Measurements from ENCODE around the gene KCNMA1. TPM values are rescaled to one million over a fixed set of nuclear protein-coding genes. Genes with fewer than 3 reads are reported as not detected.

The KCNMA1 gene
- polyA plus RNA-seq, 1 of the 3 experiments (the other 2 are of a cell fraction), result 107 TPM

DNA sequence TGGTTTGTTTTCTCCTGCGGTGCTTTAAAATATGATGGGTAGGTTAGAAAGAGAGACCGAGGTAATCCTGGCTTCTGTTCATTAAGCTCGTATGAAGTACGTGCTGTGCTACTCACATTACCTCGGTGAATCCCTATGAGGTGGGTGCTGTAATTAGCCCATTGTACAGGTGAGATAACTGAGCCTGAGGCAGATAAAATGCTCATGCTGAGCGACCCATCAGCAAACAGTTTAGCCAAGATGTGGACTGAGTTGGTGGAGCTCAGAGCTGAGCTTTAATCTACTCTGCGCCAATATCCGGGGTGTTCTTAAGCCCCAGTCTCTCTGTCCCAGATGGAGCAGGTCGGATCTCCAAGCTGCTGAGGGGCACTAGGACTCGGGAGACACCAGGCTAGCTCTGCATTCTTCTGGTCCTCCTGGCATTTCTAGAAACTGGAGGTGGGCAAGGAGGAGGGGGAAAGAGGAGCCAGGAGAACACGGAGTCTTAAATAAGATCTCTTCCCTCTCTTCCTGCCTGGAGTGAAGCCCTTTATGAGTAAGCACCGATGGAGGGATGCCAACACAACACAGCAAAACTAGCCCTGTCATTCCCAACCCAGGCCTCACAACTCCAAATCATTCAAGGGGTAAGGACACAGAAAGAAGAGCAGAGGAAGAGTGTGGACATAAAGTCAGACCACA, 458.5 kb downstream of the KCNMA1 start:
- ChIA-PET CTCF (interaction anchor here (0.9 to 1.9 kb wide), 5 partner anchors 13 to 532 kb away, joined by 3 to 7 read pairs (median 4); no protein-coding TSS in a partner anchor), POLR2A (no interaction called here)

More for the DNA sequence above, 458.5 kb downstream of the KCNMA1 start:
- no peaks in the 10 kb centered on the region for H3K79me2 ChIP-seq (ENCODE audit: insufficient read depth)
- no peaks in the 10 kb centered on the region for H4K20me1 ChIP-seq (ENCODE audit: insufficient read depth)
- H3K36me3 ChIP-seq (replicated peaks in 1 of 2; ENCODE audit: control insufficient read depth in 1 of 2, insufficient read depth in 2 of 2, low read length in 1 of 2), result no peaks in the 10 kb centered on the region
- H3K4me2 ChIP-seq, result peak overlapping the region; percentile 39
- no peak for DNase-seq
- peak overlapping the region; percentile 53 to 78; a peak in 3 of 4 replicates for H3K27ac ChIP-seq (ENCODE audit: low read depth in 2 of 2, low read length in 1 of 2)
- peak overlapping the region; percentile 42; the same call in 1 of the 2 replicates for H2AFZ ChIP-seq (ENCODE audit: low read depth)
- TF ChIP-seq MEF2A (IDR thresholded peaks at IDR 0.05; ENCODE audit: borderline replicate concordance, low read depth), result no peak; the same call in 1 of the 2 replicates
- TF ChIP-seq SMC3 (IDR thresholded peaks at IDR 0.05; ENCODE audit: low read depth, low read length), result peak; percentile 25; the same call in 1 of the 2 replicates
- no peak for TF ChIP-seq NRF1 (IDR thresholded peaks at IDR 0.05; ENCODE audit: low read depth, low read length)
- TF ChIP-seq, protein P1, sequence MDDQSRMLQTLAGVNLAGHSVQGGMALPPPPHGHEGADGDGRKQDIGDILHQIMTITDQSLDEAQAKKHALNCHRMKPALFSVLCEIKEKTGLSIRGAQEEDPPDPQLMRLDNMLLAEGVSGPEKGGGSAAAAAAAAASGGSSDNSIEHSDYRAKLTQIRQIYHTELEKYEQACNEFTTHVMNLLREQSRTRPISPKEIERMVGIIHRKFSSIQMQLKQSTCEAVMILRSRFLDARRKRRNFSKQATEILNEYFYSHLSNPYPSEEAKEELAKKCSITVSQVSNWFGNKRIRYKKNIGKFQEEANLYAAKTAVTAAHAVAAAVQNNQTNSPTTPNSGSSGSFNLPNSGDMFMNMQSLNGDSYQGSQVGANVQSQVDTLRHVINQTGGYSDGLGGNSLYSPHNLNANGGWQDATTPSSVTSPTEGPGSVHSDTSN (IDR thresholded peaks at IDR 0.05), result peak; percentile 86
- peak; percentile 81; the same call in 1 of the 2 replicates for TF ChIP-seq SIN3A (IDR thresholded peaks at IDR 0.05; ENCODE audit: borderline replicate concordance, low read depth, low read length)
- TF ChIP-seq POLR2AphosphoS5 (IDR thresholded peaks at IDR 0.05; ENCODE audit: low read depth, low read length), result peak; percentile 43
- no peak for TF ChIP-seq EZH2phosphoT487 (IDR thresholded peaks at IDR 0.05; ENCODE audit: borderline replicate concordance, low read depth)
- TF ChIP-seq YY1 (IDR thresholded peaks at IDR 0.05; ENCODE audit: low read depth), result no peak
- TF ChIP-seq, protein P2, sequence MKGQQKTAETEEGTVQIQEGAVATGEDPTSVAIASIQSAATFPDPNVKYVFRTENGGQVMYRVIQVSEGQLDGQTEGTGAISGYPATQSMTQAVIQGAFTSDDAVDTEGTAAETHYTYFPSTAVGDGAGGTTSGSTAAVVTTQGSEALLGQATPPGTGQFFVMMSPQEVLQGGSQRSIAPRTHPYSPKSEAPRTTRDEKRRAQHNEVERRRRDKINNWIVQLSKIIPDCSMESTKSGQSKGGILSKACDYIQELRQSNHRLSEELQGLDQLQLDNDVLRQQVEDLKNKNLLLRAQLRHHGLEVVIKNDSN (IDR thresholded peaks at IDR 0.05; ENCODE audit: borderline replicate concordance, low read depth), result no peak
- TF ChIP-seq TEAD4 (IDR thresholded peaks at IDR 0.05; ENCODE audit: borderline replicate concordance, insufficient read depth), result peak; percentile 81
- TF ChIP-seq FOXJ3 (CRISPR knock-in tag; IDR thresholded peaks at IDR 0.05), result no peak
- TF ChIP-seq RAD21 (IDR thresholded peaks at IDR 0.05; ENCODE audit: low read length), result no peak
- peak; percentile 83 for TF ChIP-seq FOSL2 (IDR thresholded peaks at IDR 0.05; ENCODE audit: borderline replicate concordance, low read depth)
- peak; percentile 96 for TF ChIP-seq NFIC (IDR thresholded peaks at IDR 0.05; ENCODE audit: borderline replicate concordance)
- no peak for TF ChIP-seq GATA2 (CRISPR knock-in tag; IDR thresholded peaks at IDR 0.05)
- TF ChIP-seq EP300 (IDR thresholded peaks at IDR 0.05; ENCODE audit: borderline replicate concordance in 1 of 2, low read depth in 1 of 2, low read length in 1 of 2), result peak in 1 of 2 experiments; percentile 93; a peak in 1 of 4 replicates
- peak; percentile 49; the same call in 1 of the 2 replicates for TF ChIP-seq TAF1 (IDR thresholded peaks at IDR 0.05; ENCODE audit: borderline replicate concordance, low read depth, low read length)
- TF ChIP-seq, protein P3, sequence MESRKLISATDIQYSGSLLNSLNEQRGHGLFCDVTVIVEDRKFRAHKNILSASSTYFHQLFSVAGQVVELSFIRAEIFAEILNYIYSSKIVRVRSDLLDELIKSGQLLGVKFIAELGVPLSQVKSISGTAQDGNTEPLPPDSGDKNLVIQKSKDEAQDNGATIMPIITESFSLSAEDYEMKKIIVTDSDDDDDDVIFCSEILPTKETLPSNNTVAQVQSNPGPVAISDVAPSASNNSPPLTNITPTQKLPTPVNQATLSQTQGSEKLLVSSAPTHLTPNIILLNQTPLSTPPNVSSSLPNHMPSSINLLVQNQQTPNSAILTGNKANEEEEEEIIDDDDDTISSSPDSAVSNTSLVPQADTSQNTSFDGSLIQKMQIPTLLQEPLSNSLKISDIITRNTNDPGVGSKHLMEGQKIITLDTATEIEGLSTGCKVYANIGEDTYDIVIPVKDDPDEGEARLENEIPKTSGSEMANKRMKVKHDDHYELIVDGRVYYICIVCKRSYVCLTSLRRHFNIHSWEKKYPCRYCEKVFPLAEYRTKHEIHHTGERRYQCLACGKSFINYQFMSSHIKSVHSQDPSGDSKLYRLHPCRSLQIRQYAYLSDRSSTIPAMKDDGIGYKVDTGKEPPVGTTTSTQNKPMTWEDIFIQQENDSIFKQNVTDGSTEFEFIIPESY (IDR thresholded peaks at IDR 0.05; ENCODE audit: borderline replicate concordance, low read depth), result 0 out of 2 replicates have a peak, but pooled peaks have one; percentile 43
- peak; percentile 83 for TF ChIP-seq TCF12 (IDR thresholded peaks at IDR 0.05)
- TF ChIP-seq ELF1 (IDR thresholded peaks at IDR 0.05), result peak; percentile 35; the same call in 1 of the 2 replicates
- TF ChIP-seq CHD2 (IDR thresholded peaks at IDR 0.05; ENCODE audit: low read length, partially characterized antibody), result no peak
- peak; percentile 56; the same call in 1 of the 2 replicates for TF ChIP-seq RXRA (IDR thresholded peaks at IDR 0.05; ENCODE audit: borderline replicate concordance, low read depth)
- TF ChIP-seq JUND (IDR thresholded peaks at IDR 0.05), result peak; percentile 85
- TF ChIP-seq RFX5 (IDR thresholded peaks at IDR 0.05; ENCODE audit: low read length), result no peak
- no peak for TF ChIP-seq GABPA (IDR thresholded peaks at IDR 0.05; ENCODE audit: low read depth)
- TF ChIP-seq, protein P4, sequence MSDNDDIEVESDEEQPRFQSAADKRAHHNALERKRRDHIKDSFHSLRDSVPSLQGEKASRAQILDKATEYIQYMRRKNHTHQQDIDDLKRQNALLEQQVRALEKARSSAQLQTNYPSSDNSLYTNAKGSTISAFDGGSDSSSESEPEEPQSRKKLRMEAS (IDR thresholded peaks at IDR 0.05; ENCODE audit: low read depth), result peak; percentile 81
- TF ChIP-seq FOXM1 (IDR thresholded peaks at IDR 0.05; ENCODE audit: low read depth), result peak; percentile 36; the same call in 1 of the 2 replicates
- TF ChIP-seq RCOR1 (IDR thresholded peaks at IDR 0.05; ENCODE audit: low read length), result no peak
- H3K9me2 ChIP-seq, result no peaks in the 10 kb centered on the region
- no peak overlapping the region for H3K4me3 ChIP-seq (ENCODE audit: low read depth in 2 of 2, low read length in 1 of 2)
- no peaks in the 10 kb centered on the region for H3K9me3 ChIP-seq
- WGBS (ENCODE audit: low lambda C conversion rate), result 60% methylated on average over 12 of the region's 12 CpGs
- H3K27me3 ChIP-seq (ENCODE audit: insufficient read depth), result no peaks in the 10 kb centered on the region
- peak overlapping the region; percentile 50; the same call in 1 of the 2 replicates for H3K9ac ChIP-seq
- H3F3A ChIP-seq (replicated peaks; ENCODE audit: insufficient read depth), result peaks cover 15% of the 10 kb centered on the region
- H3K4me1 ChIP-seq (ENCODE audit: control insufficient read depth in 1 of 2, insufficient read depth in 2 of 2, low read depth in 1 of 2, low read length in 1 of 2), result peaks cover 0 to 31% of the 10 kb centered on the region in 2 experiments; a peak in 3 of 4 replicates

Measured in SK-N-SH (cell line).